ENCODE data around the gene CNGA1.

Gene CNGA1

DNA sequence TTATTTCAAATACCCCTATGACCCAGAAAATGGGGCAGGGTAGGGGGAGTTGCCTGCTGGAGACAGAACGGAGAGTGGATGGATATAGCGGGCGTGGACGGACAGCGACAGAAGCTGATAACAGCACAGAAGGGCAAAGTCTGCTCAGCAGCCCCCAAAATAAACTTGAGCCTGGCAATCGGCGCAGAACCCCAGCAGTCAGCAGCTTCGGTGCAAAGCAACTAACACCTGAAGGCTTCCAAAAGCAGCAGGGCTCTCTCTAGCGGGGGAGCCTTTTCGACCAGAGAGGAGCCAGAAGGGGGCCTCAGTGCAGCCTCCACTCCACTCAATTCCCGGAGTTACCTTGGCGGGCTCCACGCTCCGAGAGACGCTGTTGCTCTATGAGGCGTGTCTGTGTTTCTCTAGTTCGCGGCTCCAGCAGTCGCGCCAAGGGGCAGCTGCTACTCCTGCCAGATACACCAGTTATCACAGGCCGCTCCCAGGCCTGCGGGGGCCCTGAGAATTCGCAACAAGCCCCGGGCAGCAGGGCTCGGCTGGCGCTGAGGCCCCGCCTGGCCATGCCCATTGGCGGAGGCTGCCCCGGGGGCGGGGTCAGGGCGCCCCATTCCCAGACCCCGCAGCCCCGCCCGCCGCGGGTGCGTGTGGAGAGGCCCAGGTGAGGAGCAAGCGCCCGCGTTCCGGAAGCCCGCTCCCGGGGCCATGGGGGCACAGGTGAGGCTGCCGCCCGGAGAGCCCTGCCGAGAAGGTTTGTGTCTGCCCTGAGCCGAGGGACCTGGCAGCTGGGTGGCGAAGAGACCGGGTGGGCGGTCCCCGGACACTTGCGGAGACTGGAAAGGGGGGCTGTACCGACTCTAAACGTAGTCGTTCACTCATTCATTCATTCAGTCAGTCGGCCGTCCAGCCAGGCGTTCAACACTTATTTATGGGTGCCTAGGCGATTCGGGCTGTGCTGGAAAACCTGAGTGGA is at the start of gene CNGA1, which contains the start of gene NIPAL1:
Gene CNGA1 (minus strand): TSS at position 541 of the 967 bp plus-strand sequence. CDS start 63,992 bp downstream, outside the sequence.
Gene NIPAL1 (plus strand): TSS at position 632 of the 967 bp plus-strand sequence. CDS start 68 bp downstream, at position 700.
- peak; percentile 52 for DNase-seq (ENCODE audit: extremely low read depth in 1 of 2, low read depth in 1 of 2)

DNA sequence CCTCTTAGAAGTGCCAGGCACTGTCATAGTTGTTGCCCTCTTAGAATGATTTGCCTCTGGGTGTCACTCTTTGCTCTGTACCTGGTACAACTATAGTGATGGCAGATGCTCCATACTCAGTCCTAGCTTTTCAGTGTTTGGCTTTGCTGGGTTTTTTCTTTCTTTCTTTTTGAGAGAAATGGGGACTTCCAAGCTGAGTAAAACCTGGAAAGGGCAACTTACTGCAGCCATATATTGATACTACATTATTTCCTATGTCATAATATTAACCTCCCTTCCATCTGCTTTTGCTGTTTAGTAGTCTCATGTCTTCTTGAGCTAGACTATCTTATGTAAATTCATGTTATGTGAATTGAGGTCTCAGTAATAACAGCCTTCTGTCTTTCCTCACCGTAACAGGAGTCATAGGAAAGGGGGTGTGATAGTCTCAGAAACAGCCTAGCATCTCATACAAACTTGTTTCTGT is 49.1 kb upstream of the CNGA1 start:
- no peak for DNase-seq (ENCODE audit: extremely low read depth in 1 of 2, low read depth in 1 of 2)

DNA sequence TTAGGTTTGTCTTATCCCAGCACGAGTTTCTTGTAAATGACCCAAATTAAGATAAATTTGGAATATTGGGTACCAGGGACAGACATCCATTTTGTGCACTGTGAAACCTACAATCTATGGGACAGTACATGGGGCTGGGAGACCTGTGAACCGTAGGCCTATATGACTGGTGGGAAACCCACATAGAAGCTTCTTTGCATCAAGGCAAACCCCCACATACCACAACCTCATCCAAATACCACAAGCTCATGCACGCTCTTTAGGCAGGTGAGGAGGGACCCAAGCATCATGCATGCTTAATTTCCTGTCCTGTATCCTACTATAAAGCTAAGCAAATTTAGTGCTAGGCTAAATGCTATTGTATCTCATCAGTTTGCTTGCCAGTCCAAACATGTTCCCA is 47.9 kb upstream of the CNGA1 start:
- DNase-seq (ENCODE audit: extremely low read depth in 1 of 2, low read depth in 1 of 2), result no peak

DNA sequence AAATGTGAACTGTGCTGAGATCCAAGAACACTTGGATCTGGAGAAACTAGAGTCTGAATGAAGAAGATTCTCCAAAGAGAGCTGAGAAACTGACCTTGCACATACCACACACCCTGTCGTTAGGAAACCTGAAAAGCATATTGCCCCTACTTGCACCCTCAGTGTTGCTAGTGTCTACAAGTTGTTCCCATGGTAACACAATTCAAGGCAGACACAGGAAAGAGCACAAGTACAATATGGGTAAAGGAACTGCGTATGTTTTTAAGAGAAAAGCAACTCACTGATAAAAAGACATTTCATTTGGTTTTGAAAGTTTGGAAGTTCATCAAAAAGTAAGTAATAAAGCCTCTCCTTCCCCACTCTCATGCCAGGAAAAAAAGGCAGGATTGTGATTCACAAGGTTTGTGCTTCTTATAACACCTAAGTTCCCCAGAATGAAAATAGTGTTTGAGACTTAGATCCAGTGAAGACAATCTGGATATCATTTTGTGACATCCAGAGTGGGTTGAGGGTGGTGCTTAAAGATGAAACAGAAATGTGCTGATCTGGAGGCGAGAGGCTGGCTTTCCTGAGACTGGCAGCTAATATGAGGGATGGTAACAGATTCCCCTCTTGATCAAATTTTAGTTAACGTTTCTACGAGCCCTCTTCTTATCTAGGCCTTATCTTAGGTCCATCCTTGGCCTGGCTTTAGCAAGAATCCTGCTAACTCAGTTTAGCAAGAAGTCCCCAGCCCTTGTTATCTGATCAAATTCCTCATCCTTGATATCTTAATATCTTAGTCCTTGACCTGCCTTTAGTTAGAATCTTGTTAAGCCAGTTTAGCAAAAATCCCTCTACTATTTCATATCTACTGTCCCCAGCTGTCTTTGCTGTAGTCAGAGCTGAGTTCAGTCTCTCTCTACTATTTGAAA is 42.4 kb upstream of the CNGA1 start:
- no peak for DNase-seq (ENCODE audit: extremely low read depth in 1 of 2, low read depth in 1 of 2)

DNA sequence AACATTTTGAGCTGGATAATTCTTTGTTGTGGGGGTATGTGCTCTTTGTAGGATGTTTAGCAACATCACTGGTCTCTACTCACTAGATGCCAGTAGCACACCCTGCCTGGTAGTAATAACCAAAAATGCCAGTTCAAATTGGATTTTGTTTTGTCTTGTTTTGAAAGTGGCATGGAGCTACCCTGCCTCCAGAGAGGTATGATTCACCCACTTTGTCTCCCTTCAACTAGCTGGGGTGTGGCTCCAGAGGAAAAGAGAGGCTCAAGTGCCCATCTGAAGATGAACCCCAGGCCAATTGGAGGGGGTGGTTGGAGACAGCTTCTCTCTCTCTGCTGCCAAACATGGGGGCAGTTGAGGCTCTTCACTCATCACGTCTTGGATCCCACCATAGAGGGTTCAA is 34.6 kb upstream of the CNGA1 start:
- DNase-seq (ENCODE audit: extremely low read depth in 1 of 2, low read depth in 1 of 2), result no peak

DNA sequence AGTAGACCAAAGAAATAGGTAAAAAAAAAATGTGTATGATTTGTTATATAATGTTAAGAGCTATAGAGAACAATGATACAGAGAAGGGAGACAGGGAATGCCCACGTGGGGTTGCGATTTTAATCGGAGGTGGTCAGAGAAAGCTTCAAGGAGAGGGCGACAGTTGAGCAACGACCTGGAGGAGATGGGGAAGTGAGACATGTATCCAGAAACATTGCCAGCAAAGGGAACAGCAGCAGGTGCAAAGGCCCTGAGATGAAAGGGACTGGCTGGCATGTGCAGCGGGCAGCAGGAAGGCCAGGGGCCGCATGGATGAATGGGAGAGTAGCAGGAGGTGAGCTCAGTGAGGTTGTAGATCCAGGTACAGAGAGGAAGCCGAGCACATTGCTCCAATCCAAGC is 33.0 kb upstream of the CNGA1 start:
- no peak for DNase-seq (ENCODE audit: extremely low read depth in 1 of 2, low read depth in 1 of 2)

DNA sequence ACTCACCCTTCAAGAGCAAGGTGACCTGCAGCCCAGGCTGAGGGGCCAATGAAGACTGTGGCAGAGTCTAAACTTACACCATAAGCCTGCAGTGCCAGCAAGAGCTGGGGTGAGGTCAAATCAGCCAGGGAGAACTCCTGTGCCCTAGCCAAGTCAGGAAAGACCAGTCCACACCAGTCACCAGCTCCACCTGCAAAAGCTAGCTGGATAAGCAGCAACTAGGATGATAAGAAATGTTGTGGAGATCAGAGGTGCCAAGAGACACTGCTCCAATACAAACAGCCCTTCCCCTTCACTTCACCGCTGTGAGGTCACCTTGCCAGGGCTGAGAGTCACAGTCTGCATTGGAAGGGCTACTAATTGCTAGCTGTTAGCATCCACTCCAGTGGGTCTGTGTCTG is 31.4 kb upstream of the CNGA1 start:
- no peak for DNase-seq (ENCODE audit: extremely low read depth in 1 of 2, low read depth in 1 of 2)

DNA sequence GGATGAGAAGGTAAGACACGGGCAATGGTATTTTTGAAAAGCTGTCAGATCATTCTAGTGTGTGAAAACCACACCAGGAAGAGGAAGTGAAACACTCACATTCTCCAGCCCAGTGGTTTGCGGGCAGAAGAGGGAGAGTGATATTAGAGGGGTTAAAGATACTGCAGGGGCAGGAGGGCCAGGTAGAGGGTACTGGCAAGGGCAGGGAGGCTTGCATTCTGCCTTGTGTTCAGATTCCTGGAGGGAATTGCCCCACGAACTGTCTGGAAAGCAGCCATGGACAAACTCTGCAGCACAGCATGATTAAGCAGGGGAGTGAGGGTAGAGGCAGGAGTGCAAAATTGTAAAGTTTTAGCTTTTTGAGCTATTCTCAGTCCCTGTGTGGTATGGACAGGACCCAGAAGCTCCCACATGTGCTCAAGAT is 31.0 kb upstream of the CNGA1 start:
- DNase-seq (ENCODE audit: extremely low read depth in 1 of 2, low read depth in 1 of 2), result peak; percentile 63 to 79

DNA sequence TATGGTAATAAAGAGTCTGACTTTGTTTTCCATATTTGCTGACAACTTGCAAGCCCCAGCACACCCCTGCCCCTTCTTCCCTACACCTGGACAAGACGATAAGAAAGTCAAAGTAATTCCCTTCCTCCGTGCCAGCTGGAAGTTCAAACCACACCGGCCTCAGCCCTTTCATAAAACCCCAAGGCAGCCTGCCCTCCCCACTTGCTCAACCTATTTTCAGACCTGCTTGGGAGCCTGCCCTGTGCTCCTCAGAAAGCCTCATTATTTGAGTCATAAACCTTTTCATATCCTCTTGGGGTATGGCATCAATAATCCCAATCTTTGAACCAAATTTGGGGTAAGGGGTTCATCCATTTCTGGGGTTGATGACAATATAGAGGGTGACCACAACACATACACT is 29.6 kb upstream of the CNGA1 start:
- DNase-seq (ENCODE audit: extremely low read depth in 1 of 2, low read depth in 1 of 2), result no peak

DNA sequence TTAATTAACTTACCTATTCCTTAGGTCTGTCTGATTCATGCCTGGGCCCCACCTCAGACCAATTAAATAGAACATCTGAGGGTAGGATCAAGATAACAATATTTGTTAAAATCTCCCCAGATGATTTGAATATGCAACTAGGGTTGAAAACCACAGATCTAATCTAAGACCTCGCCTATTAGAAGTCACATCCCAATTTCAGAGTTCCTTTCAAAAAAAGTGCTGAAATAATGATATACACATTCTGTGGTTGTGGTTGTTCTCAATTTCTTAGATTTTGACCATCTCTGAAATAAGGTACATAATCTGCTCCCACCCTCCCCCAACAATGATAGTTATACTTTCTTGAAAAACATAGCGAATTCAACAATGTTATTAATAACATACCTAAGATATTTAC is 27.8 kb upstream of the CNGA1 start:
- no peak for DNase-seq (ENCODE audit: extremely low read depth in 1 of 2, low read depth in 1 of 2)

DNA sequence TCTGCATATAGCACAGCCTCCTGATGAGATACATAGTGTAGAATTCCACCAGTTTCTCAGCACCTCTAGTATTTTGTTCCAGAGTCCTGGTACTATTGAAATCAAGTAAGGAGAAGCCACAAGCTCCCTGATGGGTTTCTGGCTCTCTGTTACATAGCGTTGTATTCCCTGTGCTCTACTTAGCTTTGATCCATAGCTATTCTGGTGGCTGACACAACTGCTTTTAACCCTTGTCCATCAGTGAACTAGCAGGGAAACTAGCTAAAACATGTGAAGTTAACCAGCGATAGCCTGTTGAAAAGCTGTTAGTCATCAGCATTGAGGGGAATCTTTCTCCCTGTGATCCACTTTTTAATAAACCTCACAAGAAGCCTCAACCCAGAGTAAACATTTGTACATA is 27.0 kb upstream of the CNGA1 start:
- DNase-seq (ENCODE audit: extremely low read depth in 1 of 2, low read depth in 1 of 2), result no peak

DNA sequence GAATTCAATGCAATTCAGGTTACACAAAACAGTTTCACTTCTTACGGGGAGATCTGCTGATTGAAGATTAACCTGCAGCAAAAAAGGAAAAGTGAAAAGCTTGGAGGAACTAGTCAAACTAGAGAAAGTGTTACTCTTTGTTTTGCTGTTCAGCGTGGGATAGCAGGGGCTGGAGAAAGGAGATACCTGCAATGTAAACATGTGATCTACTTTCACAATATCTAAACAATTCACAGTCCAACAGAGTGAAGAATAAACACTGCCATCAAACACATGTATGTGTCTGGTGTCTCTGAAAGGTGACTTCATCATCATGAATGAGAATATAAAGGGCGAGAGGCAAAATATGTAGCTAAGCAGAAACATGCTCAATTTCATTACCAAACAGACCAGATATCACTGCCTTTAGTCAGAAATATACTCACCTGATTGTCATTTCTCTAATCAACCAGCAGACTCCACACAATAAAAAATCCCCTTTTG is 26.5 kb upstream of the CNGA1 start:
- no peak for DNase-seq (ENCODE audit: extremely low read depth in 1 of 2, low read depth in 1 of 2)

DNA sequence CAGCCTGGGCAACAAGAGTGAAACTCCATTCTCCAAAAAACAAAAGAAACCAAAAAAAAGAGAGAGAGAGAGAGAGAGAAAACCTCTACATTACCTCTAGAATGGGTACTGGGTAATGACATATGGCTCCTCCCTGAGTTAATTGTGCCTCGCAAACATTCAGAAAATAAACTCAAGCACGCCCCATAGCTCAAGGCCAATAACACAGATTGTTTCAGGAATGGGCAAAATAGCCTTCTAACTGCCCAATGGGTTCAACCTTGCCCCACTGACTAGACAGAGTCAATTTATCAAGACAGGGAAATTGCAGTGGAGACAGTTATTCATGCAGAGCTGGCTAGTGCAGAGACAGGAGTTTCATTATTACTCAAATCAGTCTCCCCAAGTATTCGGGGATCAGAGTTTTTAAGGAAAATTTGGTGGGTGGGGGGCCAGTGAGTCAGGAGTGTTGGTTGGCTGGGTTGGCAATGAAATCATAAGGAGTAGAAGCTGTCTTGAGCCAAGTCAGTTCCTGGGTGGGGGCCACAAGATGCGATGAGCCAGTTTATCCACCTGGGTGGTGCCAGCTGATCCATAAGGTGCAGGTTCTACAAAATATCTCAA is 25.2 kb upstream of the CNGA1 start:
- DNase-seq (ENCODE audit: extremely low read depth in 1 of 2, low read depth in 1 of 2), result peak in 1 of 2 donors; percentile 37

DNA sequence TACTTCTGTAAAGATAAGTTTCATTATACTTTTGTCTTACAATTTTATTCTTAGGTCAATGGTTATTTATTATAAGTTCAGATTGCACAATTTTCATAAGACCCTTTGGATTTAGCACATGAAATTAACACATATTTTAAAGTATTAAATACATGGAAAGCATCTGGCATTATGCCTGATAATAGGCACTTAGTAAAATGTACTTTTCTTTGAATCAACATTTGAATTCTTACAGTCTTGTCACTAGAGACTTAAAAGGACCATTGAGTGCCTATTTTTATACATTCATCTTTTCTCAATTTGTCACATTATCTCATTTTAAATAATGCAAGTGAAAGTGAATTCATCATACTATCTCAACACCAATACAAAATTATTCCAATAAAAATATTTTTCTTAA is 23.1 kb upstream of the CNGA1 start:
- DNase-seq (ENCODE audit: extremely low read depth in 1 of 2, low read depth in 1 of 2), result no peak

DNA sequence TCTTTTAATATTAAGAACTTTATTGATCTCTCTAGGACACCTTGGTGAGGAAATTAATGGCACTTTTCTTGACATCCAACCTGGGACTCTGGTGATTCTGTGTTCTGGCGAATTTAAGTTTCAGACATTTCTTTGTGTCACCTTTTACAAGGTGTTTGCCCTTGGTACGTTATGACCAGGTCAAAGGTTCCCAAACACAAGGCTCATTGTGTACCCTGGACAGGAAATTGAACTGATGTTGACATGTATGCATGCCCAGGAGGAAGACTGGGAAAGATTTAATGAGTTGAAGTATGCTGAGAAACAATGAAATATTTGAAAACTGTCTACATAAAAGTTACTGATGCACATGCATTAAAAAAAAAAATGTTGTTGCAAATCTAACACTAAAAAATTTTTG is 22.2 kb upstream of the CNGA1 start:
- DNase-seq (ENCODE audit: extremely low read depth in 1 of 2, low read depth in 1 of 2), result no peak

DNA sequence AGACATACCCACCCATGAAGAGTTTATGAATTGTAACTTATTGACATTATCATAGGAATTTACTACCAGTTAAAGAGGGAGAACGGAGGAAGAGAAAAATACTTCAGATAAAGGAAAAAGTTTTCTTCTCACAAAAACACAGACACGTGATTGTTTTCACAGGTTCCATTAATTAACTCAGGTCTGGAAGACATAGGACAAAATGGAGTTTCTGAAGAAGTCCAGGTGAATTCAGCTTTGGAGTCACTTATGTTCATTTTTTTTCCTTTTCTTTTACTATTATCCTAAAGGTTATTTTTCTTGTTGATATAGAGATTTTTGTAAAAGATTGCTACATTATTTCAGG is 20.6 kb upstream of the CNGA1 start:
- DNase-seq (ENCODE audit: extremely low read depth in 1 of 2, low read depth in 1 of 2), result no peak

DNA sequence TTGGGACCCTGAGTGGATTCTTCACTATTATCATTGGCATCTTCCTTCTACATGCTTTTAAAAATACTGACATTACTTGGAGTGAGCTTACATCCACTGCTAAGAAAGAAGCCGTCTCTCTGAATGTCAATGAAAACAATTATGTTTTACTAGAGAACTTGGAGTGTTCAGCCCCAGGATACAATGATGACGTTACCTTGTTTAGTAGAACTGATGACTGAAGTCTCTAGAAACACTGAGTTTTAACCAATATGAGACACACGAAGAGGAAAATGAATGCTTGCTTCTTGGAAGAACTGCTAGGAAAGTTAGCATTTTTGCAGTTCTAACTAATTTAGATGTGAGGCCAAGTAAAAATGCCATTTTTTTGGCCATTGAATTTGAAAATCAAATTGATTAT is 19.5 kb upstream of the CNGA1 start:
- no peak for DNase-seq (ENCODE audit: extremely low read depth in 1 of 2, low read depth in 1 of 2)

DNA sequence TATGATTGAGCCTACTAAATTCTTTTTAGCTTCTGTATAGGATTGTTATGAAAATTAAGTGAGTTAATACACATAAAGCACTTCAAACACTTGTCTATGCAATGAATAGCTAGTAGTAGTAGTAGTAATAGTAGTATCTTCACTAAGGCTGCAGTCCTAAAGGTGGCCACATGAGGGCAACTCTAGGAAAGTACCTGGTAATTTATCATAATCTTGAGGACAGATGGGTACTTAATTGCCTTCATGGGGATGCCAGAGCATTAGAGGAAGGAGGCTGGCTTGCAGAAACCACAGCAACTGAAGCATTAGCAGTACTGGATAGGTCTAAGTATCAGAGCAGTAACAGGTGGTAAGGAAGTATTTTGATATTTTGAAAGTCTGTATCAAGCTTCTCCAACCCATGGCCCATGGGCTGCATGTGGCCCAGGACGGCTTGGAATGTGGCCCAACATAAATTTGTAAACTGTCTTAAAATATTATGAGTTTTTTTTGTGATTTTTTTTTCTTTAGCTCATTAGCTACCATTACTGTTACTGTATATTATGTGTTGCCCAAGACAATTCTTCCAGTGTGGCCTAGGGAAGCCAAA is 17.4 kb upstream of the CNGA1 start:
- DNase-seq (ENCODE audit: extremely low read depth in 1 of 2, low read depth in 1 of 2), result peak in 1 of 2 donors; percentile 40

DNA sequence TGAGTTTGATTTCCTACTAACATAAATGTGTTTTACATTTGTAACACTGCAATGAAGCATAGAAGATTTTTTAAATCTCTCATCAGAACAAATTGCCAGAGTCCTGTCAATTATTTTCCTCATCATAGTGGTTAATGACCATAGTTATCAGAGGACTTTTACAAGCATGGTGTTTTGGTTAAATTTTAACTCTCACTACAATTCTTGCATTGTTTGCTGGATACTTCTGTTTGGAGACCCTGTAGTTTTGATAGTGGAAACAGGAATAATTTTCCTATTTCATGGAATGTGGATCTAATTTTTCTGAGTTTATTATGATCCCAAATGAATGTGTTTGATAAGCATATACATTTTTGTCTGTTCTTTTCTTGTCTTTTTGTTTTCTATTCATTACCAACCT is 16.9 kb upstream of the CNGA1 start:
- DNase-seq (ENCODE audit: extremely low read depth in 1 of 2, low read depth in 1 of 2), result no peak

DNA sequence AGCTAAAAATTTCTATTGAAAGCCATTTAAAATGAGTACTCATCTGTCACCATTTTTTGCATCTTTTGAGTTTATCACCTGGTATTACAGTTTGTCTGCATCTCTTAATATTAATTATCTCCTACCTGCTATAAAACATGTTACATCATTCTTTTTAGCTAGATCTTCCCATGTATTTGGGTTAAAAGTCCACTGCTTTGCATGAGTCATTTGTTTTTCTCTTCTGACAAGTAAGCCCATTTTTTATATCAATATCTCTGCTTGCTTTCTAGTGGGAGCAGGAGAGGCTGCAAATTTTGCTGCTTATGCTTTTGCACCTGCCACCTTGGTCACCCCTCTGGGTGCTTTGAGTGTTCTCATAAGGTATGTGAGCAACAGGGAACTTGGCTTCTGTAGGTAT is 16.2 kb upstream of the CNGA1 start:
- no peak for DNase-seq (ENCODE audit: extremely low read depth in 1 of 2, low read depth in 1 of 2)
